ENCODE measurements around the gene CFAP46.

Gene CFAP46

GRCh38 chr10:132918264-132918616, 24.1 kb downstream of the CFAP46 start:
- H3K4me2 ChIP-seq (ENCODE audit: low read depth, low read length, poor library complexity, severe bottlenecking) = no peak overlapping the region
- H3K9ac ChIP-seq (ENCODE audit: low read length) = no peak overlapping the region
- H3K79me2 ChIP-seq (ENCODE audit: insufficient read depth, low read length) = no peaks in the 10 kb centered on the region
- H4K20me1 ChIP-seq (ENCODE audit: low read depth, low read length) = no peaks in the 10 kb centered on the region
- no peaks in the 10 kb centered on the region for H3K9me2 ChIP-seq (replicated peaks; ENCODE audit: insufficient read depth, low read length)
- no peaks in the 10 kb centered on the region for H3K9me3 ChIP-seq (ENCODE audit: insufficient read depth, low read length)
- H3K4me3 ChIP-seq (ENCODE audit: insufficient read depth, low read length, poor library complexity, severe bottlenecking) = no peak overlapping the region
- no peak overlapping the region for H2AFZ ChIP-seq (ENCODE audit: low read depth, low read length, severe bottlenecking)
- no peaks in the 10 kb centered on the region for H3K36me3 ChIP-seq (ENCODE audit: low read length)
- H3K27me3 ChIP-seq (ENCODE audit: low read length) = no peaks in the 10 kb centered on the region
- H3F3A ChIP-seq (ENCODE audit: insufficient read depth) = no peaks in the 10 kb centered on the region
- no peak overlapping the region for H3K27ac ChIP-seq (ENCODE audit: low read depth, low read length)
- TF ChIP-seq EZH2phosphoT487 (conservative IDR thresholded peaks at IDR 0.05; ENCODE audit: low read length) = no peak
- TF ChIP-seq, protein P1, sequence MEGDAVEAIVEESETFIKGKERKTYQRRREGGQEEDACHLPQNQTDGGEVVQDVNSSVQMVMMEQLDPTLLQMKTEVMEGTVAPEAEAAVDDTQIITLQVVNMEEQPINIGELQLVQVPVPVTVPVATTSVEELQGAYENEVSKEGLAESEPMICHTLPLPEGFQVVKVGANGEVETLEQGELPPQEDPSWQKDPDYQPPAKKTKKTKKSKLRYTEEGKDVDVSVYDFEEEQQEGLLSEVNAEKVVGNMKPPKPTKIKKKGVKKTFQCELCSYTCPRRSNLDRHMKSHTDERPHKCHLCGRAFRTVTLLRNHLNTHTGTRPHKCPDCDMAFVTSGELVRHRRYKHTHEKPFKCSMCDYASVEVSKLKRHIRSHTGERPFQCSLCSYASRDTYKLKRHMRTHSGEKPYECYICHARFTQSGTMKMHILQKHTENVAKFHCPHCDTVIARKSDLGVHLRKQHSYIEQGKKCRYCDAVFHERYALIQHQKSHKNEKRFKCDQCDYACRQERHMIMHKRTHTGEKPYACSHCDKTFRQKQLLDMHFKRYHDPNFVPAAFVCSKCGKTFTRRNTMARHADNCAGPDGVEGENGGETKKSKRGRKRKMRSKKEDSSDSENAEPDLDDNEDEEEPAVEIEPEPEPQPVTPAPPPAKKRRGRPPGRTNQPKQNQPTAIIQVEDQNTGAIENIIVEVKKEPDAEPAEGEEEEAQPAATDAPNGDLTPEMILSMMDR (IDR thresholded peaks at IDR 0.05; ENCODE audit: insufficient read depth, low read length, poor library complexity, severe bottlenecking) = no peak

- Histone ChIP-seq H3K9me2 (replicated peaks; ENCODE audit: insufficient read depth, low read length) (no peaks in the 10 kb centered on the region), H3K9me3 (ENCODE audit: insufficient read depth, low read length) (no peaks in the 10 kb centered on the region), H3K4me2 (ENCODE audit: low read depth, low read length, poor library complexity, severe bottlenecking) (no peak overlapping the region), H3K4me3 (ENCODE audit: insufficient read depth, low read length, poor library complexity, severe bottlenecking) (no peak overlapping the region), H4K20me1 (ENCODE audit: low read depth, low read length) (no peaks in the 10 kb centered on the region), H3F3A (ENCODE audit: insufficient read depth) (no peaks in the 10 kb centered on the region), H3K36me3 (ENCODE audit: low read length) (no peaks in the 10 kb centered on the region), H2AFZ (ENCODE audit: low read depth, low read length, severe bottlenecking) (no peak overlapping the region), H3K9ac (ENCODE audit: low read length) (no peak overlapping the region), H3K79me2 (ENCODE audit: insufficient read depth, low read length) (no peaks in the 10 kb centered on the region), H3K27me3 (ENCODE audit: low read length) (no peaks in the 10 kb centered on the region), H3K27ac (ENCODE audit: low read depth, low read length) (no peak overlapping the region)
- TF ChIP-seq EZH2phosphoT487 (conservative IDR thresholded peaks at IDR 0.05; ENCODE audit: low read length) = no peak
- TF ChIP-seq, protein P1 (IDR thresholded peaks at IDR 0.05; ENCODE audit: insufficient read depth, low read length, poor library complexity, severe bottlenecking) = no peak
These were observed 25.3 kb downstream of the CFAP46 start for GRCh38 chr10:132916956-132917666.

GRCh38 chr10:132916421-132916841, 25.9 kb downstream of the CFAP46 start:
- Histone ChIP-seq H2AFZ (ENCODE audit: low read depth, low read length, severe bottlenecking) (no peak overlapping the region), H3K9ac (ENCODE audit: low read length) (no peak overlapping the region), H4K20me1 (ENCODE audit: low read depth, low read length) (no peaks in the 10 kb centered on the region), H3K4me2 (ENCODE audit: low read depth, low read length, poor library complexity, severe bottlenecking) (no peak overlapping the region), H3K36me3 (ENCODE audit: low read length) (no peaks in the 10 kb centered on the region), H3K9me3 (ENCODE audit: insufficient read depth, low read length) (no peaks in the 10 kb centered on the region), H3K27me3 (ENCODE audit: low read length) (no peaks in the 10 kb centered on the region), H3K4me3 (ENCODE audit: insufficient read depth, low read length, poor library complexity, severe bottlenecking) (no peak overlapping the region), H3K27ac (ENCODE audit: low read depth, low read length) (no peak overlapping the region), H3K9me2 (replicated peaks; ENCODE audit: insufficient read depth, low read length) (no peaks in the 10 kb centered on the region), H3K79me2 (ENCODE audit: insufficient read depth, low read length) (no peaks in the 10 kb centered on the region), H3F3A (ENCODE audit: insufficient read depth) (no peaks in the 10 kb centered on the region)
- TF ChIP-seq, protein P1 (IDR thresholded peaks at IDR 0.05; ENCODE audit: insufficient read depth, low read length, poor library complexity, severe bottlenecking) = no peak
- TF ChIP-seq EZH2phosphoT487 (conservative IDR thresholded peaks at IDR 0.05; ENCODE audit: low read length) = no peak

Measured in SU-DHL-6 (cell line).